NT2/D1 (cell line): ENCODE data around the gene RNASEH1.

Experiments
- SUZ12 ChIP-seq: IDR thresholded peaks from 2 replicates; pipeline ENCODE4 v1.6.1; 2011; ENCODE audit not compliant: insufficient read length, insufficient read depth; ENCODE audit errors: extremely low read depth
- YY1 ChIP-seq: IDR thresholded peaks from 2 replicates; pipeline ENCODE4 v1.6.1; 2011; ENCODE audit not compliant: insufficient read length, insufficient read depth
- ZNF274 ChIP-seq: IDR thresholded peaks from 2 replicates; pipeline ENCODE4 v1.6.1; 2011; ENCODE audit warnings: mild to moderate bottlenecking, low read depth, low read length

DNA sequence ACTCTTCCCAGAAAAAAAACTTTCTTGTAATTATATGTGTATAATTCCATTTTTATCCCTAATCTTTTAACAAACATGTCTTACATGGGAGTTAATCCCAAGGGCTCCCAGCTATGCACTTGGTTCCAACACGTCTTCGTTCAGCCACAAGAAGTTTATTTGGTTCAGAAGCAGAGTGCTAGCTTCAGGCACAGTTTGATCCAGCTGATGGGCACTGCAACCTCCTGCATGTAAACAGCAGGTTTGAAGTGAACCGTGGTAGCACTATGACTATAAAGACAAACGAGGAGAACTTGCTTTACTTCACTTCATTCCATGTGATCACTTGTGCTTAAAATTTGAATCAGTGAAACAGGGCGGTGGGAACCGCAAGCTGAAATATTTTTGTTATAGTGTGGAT lies 7.0 kb upstream of the RNASEH1 start:
- TF ChIP-seq ZNF274 (no peak), YY1 (no peak), SUZ12 (no peak)
